Ovary (tissue), 9 donors: ENCODE measurements around the gene FGF10. TPM values are rescaled to one million over a fixed set of nuclear protein-coding genes. Genes with fewer than 3 reads are reported as not detected.

Experiments
- DNase-seq, 5 donors: peaks; one replicate each; pipeline ENCODE4 v3.0.0-alpha.2; 2019 to 2020
- H3K27ac ChIP-seq, 2 donors: fragments of 200-600 bp; one replicate each; pipeline versions ENCODE4 v1.5.1 to v1.8.0; 2019 to 2022
- H3K27me3 ChIP-seq: fragments of 200-600 bp; one replicate; pipeline ENCODE4 v1.8.0; 2022
- H3K36me3 ChIP-seq: fragments of 200-600 bp; sonication (generic); one replicate; pipeline ENCODE4 v1.5.1; 2019
- H3K4me1 ChIP-seq: one replicate; pipeline ENCODE4 v1.8.1; 2013; ENCODE audit warnings: mild to moderate bottlenecking, moderate library complexity; ENCODE audit not compliant: insufficient read depth
- H3K4me3 ChIP-seq: fragments of 200-600 bp; sonication (generic); one replicate; pipeline ENCODE4 v1.5.1; 2017
- H3K9me3 ChIP-seq, 2 donors: fragments of 200-600 bp in 1 of 2; sonication (generic) in 1 of 2; one replicate each; pipeline versions ENCODE4 v1.5.1 to v1.8.1; 2013 to 2019; ENCODE audit warnings: mild to moderate bottlenecking in 1 of 2, moderate library complexity in 1 of 2
- EP300 ChIP-seq: sonication (generic); formaldehyde crosslinking; IDR thresholded peaks from one replicate; pipeline ENCODE4 v1.6.1; 2017; ENCODE audit warnings: antibody characterized with exemption
- POLR2A ChIP-seq: fragments of 450-650 bp; IDR thresholded peaks from one replicate; pipeline ENCODE4 v1.6.1; 2017; ENCODE audit warnings: antibody characterized with exemption, mild to moderate bottlenecking, moderate library complexity
- WGBS, 3 donors: extraction: QIAGEN DNeasy Blood & Tissue Kit in 1 of 3; methylation state at CpG; one replicate each; pipeline versions ENCODE4 v1.1.5 to v1.1.7; 2013 to 2017; 5-methylcytosine and 5-hydroxymethylcytosine counted together
- intact Hi-C, 4 donors: fragments of 100-400 bp; cut with DNase I; formaldehyde crosslinking; loops; one replicate each; pipeline versions ENCODE4 v1.11.0 to v1.15.1; 2022 to 2023
- polyA plus RNA-seq, 2 donors: library from polyadenylated mRNA; stranded (reverse); fragments of 200-250 nt in 1 of 2; fragments of 350-450 nt in 1 of 2; fragmentation: Illumina TruSeq in 1 of 2; extraction: RNeasy Lipid Tissue Mini Kit (QIAGEN cat#74804) in 1 of 2; gene quantifications; one replicate each; pipeline ENCODE4 v1.2.3, GENCODE V29; 2013 to 2014
- total RNA-seq, 7 donors: library from RNA; depleted of rRNA in 2 of 7; stranded (reverse); fragments of >200 nt in 2 of 7; fragmentation: NEBNext Ultra II Directional in 3 of 7; extraction: Animal tissue kit (Norgen Biotek cat#: 25700) in 3 of 7; gene quantifications; one replicate each; pipeline versions ENCODE4 v1.1.0 to v1.2.4, GENCODE V29; 2016 to 2023
- TF ChIP-seq, protein P1 (sequence below), 3 donors: fragments of 450-650 bp in 2 of 3; fragments of 200-600 bp in 1 of 3; IDR thresholded peaks; one replicate each; pipeline versions ENCODE4 v1.5.1 to v1.8.0; 2016 to 2022; ENCODE audit warnings: antibody characterized with exemption in 3 of 3, mild to moderate bottlenecking in 1 of 3
- donor health status: DM: no; HTN: no; CAD: no; lungs with moderate emphysema.
- donor health status: DM: no; HTN: no; CAD: no.
- donor health status: Bipolar disorder and iron deficiency.
- donor health status: DM: yes; HTN: yes; CAD: no.
- donor health status: DM: no; HTN: no; CAD: no.
- donor health status: DM: yes; HTN: yes; CAD: no.

The FGF10 gene
- total and polyA plus RNA-seq, 9 donors = 7.2 to 24.0 (median 15.8) TPM

GRCh38 chr5:44401611-44402010 lies 12.4 kb upstream of the FGF10 start:
- intact Hi-C loops = no loop called here
- DNase-seq = no peak
- no peaks in the 10 kb centered on the region for H3K4me1 ChIP-seq
- WGBS, 3 donors = 62 to 73% (median 71%) methylated on average over 4 of the region's 4 CpGs
- no peaks in the 10 kb centered on the region for H3K36me3 ChIP-seq
- H3K27ac ChIP-seq = no peak overlapping the region
- H3K4me3 ChIP-seq = no peak overlapping the region
- H3K27me3 ChIP-seq = no peaks in the 10 kb centered on the region
- TF ChIP-seq EP300 (no peak), POLR2A (no peak)
- TF ChIP-seq, protein P1, sequence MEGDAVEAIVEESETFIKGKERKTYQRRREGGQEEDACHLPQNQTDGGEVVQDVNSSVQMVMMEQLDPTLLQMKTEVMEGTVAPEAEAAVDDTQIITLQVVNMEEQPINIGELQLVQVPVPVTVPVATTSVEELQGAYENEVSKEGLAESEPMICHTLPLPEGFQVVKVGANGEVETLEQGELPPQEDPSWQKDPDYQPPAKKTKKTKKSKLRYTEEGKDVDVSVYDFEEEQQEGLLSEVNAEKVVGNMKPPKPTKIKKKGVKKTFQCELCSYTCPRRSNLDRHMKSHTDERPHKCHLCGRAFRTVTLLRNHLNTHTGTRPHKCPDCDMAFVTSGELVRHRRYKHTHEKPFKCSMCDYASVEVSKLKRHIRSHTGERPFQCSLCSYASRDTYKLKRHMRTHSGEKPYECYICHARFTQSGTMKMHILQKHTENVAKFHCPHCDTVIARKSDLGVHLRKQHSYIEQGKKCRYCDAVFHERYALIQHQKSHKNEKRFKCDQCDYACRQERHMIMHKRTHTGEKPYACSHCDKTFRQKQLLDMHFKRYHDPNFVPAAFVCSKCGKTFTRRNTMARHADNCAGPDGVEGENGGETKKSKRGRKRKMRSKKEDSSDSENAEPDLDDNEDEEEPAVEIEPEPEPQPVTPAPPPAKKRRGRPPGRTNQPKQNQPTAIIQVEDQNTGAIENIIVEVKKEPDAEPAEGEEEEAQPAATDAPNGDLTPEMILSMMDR (IDR thresholded peaks at IDR 0.05) = no peak
- no peaks in the 10 kb centered on the region for H3K9me3 ChIP-seq

GRCh38 chr5:44398382-44398781 lies 9.2 kb upstream of the FGF10 start:
- Histone ChIP-seq H3K27me3 (no peaks in the 10 kb centered on the region), H3K36me3 (no peaks in the 10 kb centered on the region), H3K4me1 (no peaks in the 10 kb centered on the region), H3K9me3 (no peaks in the 10 kb centered on the region), H3K4me3 (no peak overlapping the region), H3K27ac (no peak overlapping the region)
- TF ChIP-seq, protein P1 (IDR thresholded peaks at IDR 0.05) = no peak
- TF ChIP-seq EP300 = no peak
- no peak for TF ChIP-seq POLR2A
- intact Hi-C loops = no loop called here
- no peak for DNase-seq

DNA sequence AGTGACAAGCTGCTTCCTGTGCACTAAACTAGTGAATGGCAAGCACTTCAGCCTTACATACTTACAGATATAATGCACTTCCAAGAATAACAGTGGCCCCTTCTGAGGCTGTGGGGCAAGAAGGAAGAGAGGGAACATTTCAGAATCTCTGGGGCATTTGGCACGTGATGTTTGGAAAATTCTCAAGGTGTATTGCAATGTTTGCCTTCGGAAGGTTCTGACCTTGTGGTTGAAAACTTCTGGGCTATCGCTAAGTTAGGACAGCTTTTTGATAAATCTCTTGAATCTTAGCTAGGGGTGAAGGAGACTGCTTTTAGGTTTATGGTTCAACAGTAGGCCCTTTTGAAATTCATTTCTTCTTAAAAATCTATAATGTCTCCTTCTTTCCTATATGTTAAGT lies 7.1 kb upstream of the FGF10 start:
- Histone ChIP-seq H3K27ac (no peak overlapping the region), H3K36me3 (no peaks in the 10 kb centered on the region), H3K27me3 (no peaks in the 10 kb centered on the region), H3K4me3 (no peak overlapping the region), H3K4me1 (no peaks in the 10 kb centered on the region), H3K9me3 (no peaks in the 10 kb centered on the region)
- TF ChIP-seq POLR2A = no peak
- TF ChIP-seq, protein P1 (IDR thresholded peaks at IDR 0.05) = no peak
- WGBS, 3 donors = 95 to 97% (median 97%) methylated on average over 3 of the region's 3 CpGs
- intact Hi-C loops = no loop called here
- no peak for DNase-seq

DNA sequence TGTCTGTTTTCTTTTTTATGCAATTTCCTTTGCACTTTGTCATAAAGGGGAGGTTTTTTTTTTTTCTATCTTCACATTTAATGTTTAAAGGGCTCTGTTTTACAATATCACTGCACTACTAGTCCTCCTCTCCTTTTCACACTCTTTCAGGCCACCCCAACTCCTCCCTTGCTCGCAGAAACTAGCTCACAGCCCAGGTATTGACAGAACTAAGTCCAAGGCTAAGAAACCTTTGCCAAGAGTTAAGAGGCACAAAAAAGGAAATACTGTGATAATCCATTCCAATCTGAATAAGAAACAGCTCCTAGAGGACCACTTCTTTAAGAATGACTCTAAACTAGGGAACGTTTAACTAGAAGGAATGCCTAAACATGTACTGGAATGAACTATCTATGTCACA lies 1.1 kb upstream of the FGF10 start:
- Histone ChIP-seq H3K9me3 (no peaks in the 10 kb centered on the region), H3K27ac (no peak overlapping the region), H3K4me1 (no peaks in the 10 kb centered on the region), H3K36me3 (no peaks in the 10 kb centered on the region), H3K27me3 (no peaks in the 10 kb centered on the region), H3K4me3 (peak overlapping the region; percentile 44)
- TF ChIP-seq POLR2A = no peak
- no peak for TF ChIP-seq EP300
- TF ChIP-seq, protein P1 (IDR thresholded peaks at IDR 0.05) = no peak
- intact Hi-C loops = no loop called here
- WGBS, 3 donors = 38 to 57% (median 45%) methylated on average over 2 of the region's 2 CpGs
- DNase-seq = no peak

- intact Hi-C loops = no loop called here
- H3K27ac ChIP-seq = peak overlapping the region; percentile 72 to 74
- H3K4me3 ChIP-seq = peak overlapping the region; percentile 44
- H3K4me1 ChIP-seq = no peaks in the 10 kb centered on the region
- H3K9me3 ChIP-seq = no peaks in the 10 kb centered on the region
- WGBS, 3 donors = 2 to 5% (median 4%) methylated on average over 5 of the region's 5 CpGs
- H3K36me3 ChIP-seq = no peaks in the 10 kb centered on the region
- DNase-seq = no peak
- TF ChIP-seq POLR2A = no peak
- TF ChIP-seq EP300 = no peak
- TF ChIP-seq, protein P1 (IDR thresholded peaks at IDR 0.05) = no peak
- H3K27me3 ChIP-seq = no peaks in the 10 kb centered on the region
These were observed 563 bp upstream of the FGF10 start for GRCh38 chr5:44389823-44390143.
